Hepatocyte (in vitro differentiated cells): Measurements from ENCODE around the gene COL15A1. TPM values are rescaled to one million over a fixed set of nuclear protein-coding genes. Genes with fewer than 3 reads are reported as not detected.

Experiments used
- DNase-seq: peaks from one replicate; pipeline ENCODE4 v3.0.0-alpha.2; 2016; ENCODE audit warnings: low spot score
- H2AFZ ChIP-seq: fragments of 200-600 bp; sonication (generic); 2 replicates; pipeline ENCODE4 v1.6.0; 2016; ENCODE audit warnings: antibody characterized with exemption, mild to moderate bottlenecking
- H3K27ac ChIP-seq: fragments of 200-600 bp; sonication (generic); 2 replicates; pipeline ENCODE4 v1.5.1; 2016; ENCODE audit warnings: mild to moderate bottlenecking
- H3K27me3 ChIP-seq: fragments of 200-600 bp; sonication (generic); 2 replicates; pipeline ENCODE4 v1.6.1; 2016
- H3K36me3 ChIP-seq: fragments of 200-600 bp; sonication (generic); replicated peaks from 2 replicates; pipeline ENCODE4 v1.5.1; 2016; ENCODE audit warnings: low read depth; ENCODE audit not compliant: insufficient read depth
- H3K4me1 ChIP-seq: fragments of 200-600 bp; sonication (generic); 2 replicates; pipeline ENCODE4 v1.5.1; 2016; ENCODE audit warnings: mild to moderate bottlenecking, moderate library complexity; ENCODE audit not compliant: insufficient read depth
- H3K4me2 ChIP-seq: fragments of 200-600 bp; sonication (generic); 2 replicates; pipeline ENCODE4 v1.6.0; 2016
- H3K4me3 ChIP-seq: fragments of 200-600 bp; sonication (generic); 2 replicates; pipeline ENCODE4 v1.5.1; 2016; ENCODE audit warnings: mild to moderate bottlenecking
- H3K79me2 ChIP-seq: fragments of 200-600 bp; sonication (generic); 2 replicates; pipeline ENCODE4 v1.6.0; 2017; ENCODE audit warnings: mild to moderate bottlenecking
- H3K9me2 ChIP-seq: fragments of 200-600 bp; sonication (generic); replicated peaks from 2 replicates; pipeline ENCODE4 v1.6.0; 2017; ENCODE audit warnings: mild to moderate bottlenecking; ENCODE audit not compliant: insufficient read depth
- H3K9me3 ChIP-seq: fragments of 200-600 bp; sonication (generic); 2 replicates; pipeline ENCODE4 v1.5.1; 2016; ENCODE audit warnings: low read depth, mild to moderate bottlenecking
- H4K20me1 ChIP-seq: fragments of 200-600 bp; sonication (generic); 2 replicates; pipeline ENCODE4 v1.6.0; 2016; ENCODE audit warnings: mild to moderate bottlenecking; ENCODE audit not compliant: insufficient read depth, poor library complexity, severe bottlenecking
- CTCF ChIP-seq: fragments of 200-600 bp; sonication (generic); IDR thresholded peaks from 2 replicates; pipeline ENCODE4 v1.5.1; 2016; ENCODE audit warnings: antibody characterized with exemption, mild to moderate bottlenecking; ENCODE audit not compliant: poor library complexity
- EZH2 ChIP-seq: fragments of 200-600 bp; sonication (generic); IDR thresholded peaks from 2 replicates; pipeline ENCODE4 v1.6.1; 2016; ENCODE audit warnings: antibody characterized with exemption, mild to moderate bottlenecking, borderline replicate concordance
- EZH2phosphoT487 ChIP-seq: fragments of 200-600 bp; sonication (generic); IDR thresholded peaks from one replicate; pipeline ENCODE4 v1.6.1; 2018; ENCODE audit warnings: antibody characterized with exemption, mild to moderate bottlenecking, low read depth, moderate library complexity; ENCODE audit not compliant: unreplicated experiment, severe bottlenecking
- WGBS: methylation state at CpG from one replicate; pipeline ENCODE4 v1.1.6; 2016; ENCODE audit warnings: low lambda C conversion rate; ENCODE audit errors: missing lambda C conversion rate; 5-methylcytosine and 5-hydroxymethylcytosine counted together
- polyA plus RNA-seq: library from polyadenylated mRNA; unstranded; fragments of >200 nt; fragmentation: Nextera tagmentation; extraction: Ambion mirVana; gene quantifications from 2 replicates; pipeline ENCODE4 v1.2.1, GENCODE V29; 2016
- total RNA-seq: library from RNA; depleted of rRNA; stranded (reverse); fragments of >200 nt; gene quantifications from 2 replicates; pipeline ENCODE4 v1.2.3, GENCODE V29; 2014

COL15A1 gene
- total and polyA plus RNA-seq, 2 experiments from 2014 or later: 97.6 to 106 TPM

DNA sequence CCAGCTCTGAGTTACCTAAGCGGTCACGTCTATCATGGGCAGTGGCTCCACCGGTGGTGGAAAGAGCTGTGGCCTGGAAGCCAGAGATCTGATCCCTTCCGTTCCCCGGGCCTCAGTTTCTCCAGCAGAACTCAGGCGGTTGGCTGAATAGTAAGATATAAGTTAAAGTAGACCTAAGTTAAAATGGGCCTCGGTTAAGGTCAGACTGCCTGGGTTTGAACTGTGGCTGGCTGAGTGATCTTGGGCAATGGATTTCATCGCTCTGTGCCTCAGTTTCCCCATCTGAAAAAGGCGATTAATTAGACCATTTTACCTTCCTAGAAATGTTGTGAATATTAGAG, 997 bp downstream of the COL15A1 start:
- Histone ChIP-seq H3K9me3 (no peaks in the 10 kb centered on the region), H3K9me2 (no peaks in the 10 kb centered on the region), H4K20me1 (no peaks in the 10 kb centered on the region), H3K27me3 (peaks cover 51% of the 10 kb centered on the region), H3K79me2 (peaks cover 10% of the 10 kb centered on the region), H3K4me2 (peak overlapping the region; percentile 93), H3K4me3 (peak overlapping the region; percentile 39), H3K4me1 (no peaks in the 10 kb centered on the region), H2AFZ (no peak overlapping the region), H3K27ac (no peak overlapping the region), H3K36me3 (no peaks in the 10 kb centered on the region)
- DNase-seq: no peak
- 51% methylated on average over 9 of the region's 9 CpGs for WGBS
- TF ChIP-seq EZH2phosphoT487 (no peak), EZH2 (peak; percentile 61), CTCF (no peak)

DNA sequence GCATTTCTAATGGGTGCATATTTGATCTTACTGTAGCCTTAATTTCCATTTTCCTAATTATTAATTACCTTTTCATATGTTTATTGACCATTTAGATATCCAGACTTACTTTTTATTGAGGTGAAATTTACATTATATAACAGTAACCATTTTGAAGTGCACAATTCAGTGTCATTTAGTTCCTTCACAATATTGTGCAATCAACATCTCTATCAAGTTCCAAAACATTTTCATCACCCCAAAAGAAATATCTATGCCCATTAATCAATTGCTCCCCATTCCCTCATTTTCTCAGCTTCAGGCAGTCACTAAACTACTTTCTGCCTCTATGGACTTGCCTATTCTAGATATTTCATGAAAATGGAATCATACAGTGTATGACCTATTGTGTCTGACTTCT, 5.9 kb downstream of the COL15A1 start:
- no peaks in the 10 kb centered on the region for H3K36me3 ChIP-seq
- no peaks in the 10 kb centered on the region for H4K20me1 ChIP-seq
- no peak overlapping the region for H2AFZ ChIP-seq
- H3K27ac ChIP-seq: no peak overlapping the region
- no peaks in the 10 kb centered on the region for H3K9me2 ChIP-seq
- H3K4me1 ChIP-seq: no peaks in the 10 kb centered on the region
- TF ChIP-seq EZH2 (no peak), CTCF (no peak), EZH2phosphoT487 (no peak)
- no peak overlapping the region for H3K4me3 ChIP-seq
- H3K79me2 ChIP-seq: peaks cover 9% of the 10 kb centered on the region
- DNase-seq: no peak
- H3K9me3 ChIP-seq: no peaks in the 10 kb centered on the region
- no peak overlapping the region for H3K4me2 ChIP-seq
- peaks cover 24% of the 10 kb centered on the region for H3K27me3 ChIP-seq

- Histone ChIP-seq H3K4me3 (no peak overlapping the region), H3K4me1 (no peaks in the 10 kb centered on the region), H3K27ac (no peak overlapping the region), H3K4me2 (no peak overlapping the region), H3K9me3 (no peaks in the 10 kb centered on the region), H3K36me3 (no peaks in the 10 kb centered on the region), H2AFZ (no peak overlapping the region), H3K27me3 (peaks cover 17% of the 10 kb centered on the region), H3K9me2 (no peaks in the 10 kb centered on the region), H3K79me2 (peaks cover 4% of the 10 kb centered on the region), H4K20me1 (no peaks in the 10 kb centered on the region)
- no peak for TF ChIP-seq CTCF
- no peak for TF ChIP-seq EZH2
- no peak for TF ChIP-seq EZH2phosphoT487
- 92% methylated on average over 1 of the region's 1 CpG for WGBS
- DNase-seq: no peak
Measured at GRCh38 chr9:98950262-98950661, 6.6 kb downstream of the COL15A1 start.

DNA sequence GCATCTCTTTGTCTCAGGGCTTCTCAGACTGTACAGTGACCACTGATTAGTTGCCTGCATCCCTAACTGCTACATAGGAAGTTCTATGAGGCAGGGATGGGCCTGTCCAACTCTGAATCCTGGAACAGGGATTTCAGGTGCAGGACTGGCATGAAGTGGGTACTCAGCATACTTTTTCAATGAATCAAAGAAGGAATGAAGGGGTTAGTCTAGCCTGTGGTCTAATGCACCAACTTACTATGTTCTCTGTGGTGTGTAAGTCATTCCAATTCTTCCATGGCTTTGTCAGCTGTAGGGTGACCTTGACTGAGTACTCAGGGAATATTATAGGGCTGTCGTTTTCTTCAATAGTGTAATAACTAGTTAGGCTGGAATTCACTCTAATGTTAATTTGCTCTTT, 8.3 kb downstream of the COL15A1 start:
- Histone ChIP-seq H3K27me3 (peaks cover under 1% of the 10 kb centered on the region), H3K4me1 (no peaks in the 10 kb centered on the region), H3K9me2 (no peaks in the 10 kb centered on the region), H4K20me1 (no peaks in the 10 kb centered on the region), H3K4me3 (no peak overlapping the region), H3K36me3 (no peaks in the 10 kb centered on the region), H3K79me2 (no peaks in the 10 kb centered on the region), H2AFZ (no peak overlapping the region), H3K9me3 (no peaks in the 10 kb centered on the region), H3K4me2 (no peak overlapping the region), H3K27ac (no peak overlapping the region)
- no peak for DNase-seq
- WGBS: 75% methylated on average over 1 of the region's 1 CpG
- TF ChIP-seq EZH2 (no peak), EZH2phosphoT487 (no peak), CTCF (no peak)
